ENCODE measurements around the gene DLG5.

DNA sequence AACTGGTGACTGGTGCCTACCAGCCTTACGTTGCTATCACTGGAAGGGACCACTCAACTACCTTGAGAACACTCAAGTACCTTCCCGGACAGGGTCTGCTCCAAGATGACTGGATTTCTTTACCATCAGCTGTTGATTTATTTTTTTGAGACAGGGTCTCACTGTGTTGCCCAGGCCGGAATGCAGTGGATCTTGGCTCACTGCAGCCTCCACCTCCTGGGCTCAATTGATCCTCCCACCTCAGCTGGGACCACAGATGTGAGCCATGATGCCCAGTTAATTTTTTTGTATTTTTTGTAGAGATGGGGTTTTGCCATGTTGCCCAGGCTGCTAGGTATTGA lies 45.2 kb upstream of the DLG5 start:
- TF ChIP-seq SUZ12 (IDR thresholded peaks at IDR 0.05; ENCODE audit: extremely low read depth, insufficient read depth, insufficient read length) (no peak), YY1 (IDR thresholded peaks at IDR 0.05; ENCODE audit: insufficient read depth, insufficient read length) (no peak), ZNF274 (IDR thresholded peaks at IDR 0.05; ENCODE audit: low read depth, low read length) (no peak)
